Heart left ventricle (tissue), 13 donors: ENCODE data around the gene LTO1.

ENCODE experiments used
- POLR2A ChIP-seq, 2 donors: fragments of 450-650 bp; IDR thresholded peaks; one replicate each; pipeline ENCODE4 v1.6.1; 2017; ENCODE audit warnings: antibody characterized with exemption in 2 of 2, mild to moderate bottlenecking in 2 of 2, moderate library complexity in 2 of 2
- TF ChIP-seq, protein P1 (sequence below), 12 donors: fragments of 200-600 bp; sonication (generic) in 4 of 12; IDR thresholded peaks; one replicate each; pipeline versions ENCODE4 v1.5.0 to v1.8.0; 2018 to 2022; ENCODE audit warnings: antibody characterized with exemption in 12 of 12, mild to moderate bottlenecking in 5 of 12
- donor health status: ischemic (EF 13 %, LVEDD 7.1; RV severe dilation, severe dysfunction).
- donor health status: DM: no; HTN: yes; CAD: no.
- donor health status: DM: no; HTN: no; CAD: no.
- donor health status: ischemic (EF 25% LVEDD 6.9; RV normal size, moderate dysfunction).
- donor health status: ischemic (EF 25% LVEDD 5.7; RV mildly dilated, moderate dysfunction).
- donor health status: ischemic (EF 35%, LVEDD 5.7; RV mildly dilated, moderate dysfunction).
- donor health status: nonischemic (EF 11% LVEDD 7.7; RV severe dilation, severe dysfunction).
- donor health status: DM: yes; HTN: yes; CAD: no.
- donor health status: PGD.
- donor health status: ischemic (EF 29% LVEDD 5.4; RV normal size, mild dysfunction).
- donor health status: nonischemic (EF 23%, LVEDD 6.1; RV moderate dilation, normal function).

DNA sequence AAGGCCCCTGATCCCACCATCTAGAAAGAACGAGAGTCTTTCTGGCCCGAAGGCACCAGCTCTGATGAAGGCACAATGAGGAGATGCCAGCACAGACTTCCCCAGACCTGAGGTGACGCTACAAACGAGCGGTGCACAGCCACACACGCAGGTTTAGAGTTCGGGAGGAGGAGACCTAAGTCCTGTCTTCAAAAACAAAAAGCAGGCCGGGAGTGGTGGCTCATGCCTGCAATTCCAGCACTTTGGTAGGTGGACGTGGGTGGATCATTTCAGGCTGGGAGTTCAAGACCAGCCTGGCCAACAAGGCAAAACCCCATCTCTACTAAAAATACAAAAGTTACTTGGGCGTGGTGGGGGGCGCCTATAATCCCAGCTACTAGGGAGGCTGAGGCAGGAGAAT lies 9.5 kb downstream of the LTO1 start:
- TF ChIP-seq, protein P1, sequence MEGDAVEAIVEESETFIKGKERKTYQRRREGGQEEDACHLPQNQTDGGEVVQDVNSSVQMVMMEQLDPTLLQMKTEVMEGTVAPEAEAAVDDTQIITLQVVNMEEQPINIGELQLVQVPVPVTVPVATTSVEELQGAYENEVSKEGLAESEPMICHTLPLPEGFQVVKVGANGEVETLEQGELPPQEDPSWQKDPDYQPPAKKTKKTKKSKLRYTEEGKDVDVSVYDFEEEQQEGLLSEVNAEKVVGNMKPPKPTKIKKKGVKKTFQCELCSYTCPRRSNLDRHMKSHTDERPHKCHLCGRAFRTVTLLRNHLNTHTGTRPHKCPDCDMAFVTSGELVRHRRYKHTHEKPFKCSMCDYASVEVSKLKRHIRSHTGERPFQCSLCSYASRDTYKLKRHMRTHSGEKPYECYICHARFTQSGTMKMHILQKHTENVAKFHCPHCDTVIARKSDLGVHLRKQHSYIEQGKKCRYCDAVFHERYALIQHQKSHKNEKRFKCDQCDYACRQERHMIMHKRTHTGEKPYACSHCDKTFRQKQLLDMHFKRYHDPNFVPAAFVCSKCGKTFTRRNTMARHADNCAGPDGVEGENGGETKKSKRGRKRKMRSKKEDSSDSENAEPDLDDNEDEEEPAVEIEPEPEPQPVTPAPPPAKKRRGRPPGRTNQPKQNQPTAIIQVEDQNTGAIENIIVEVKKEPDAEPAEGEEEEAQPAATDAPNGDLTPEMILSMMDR (IDR thresholded peaks at IDR 0.05) = no peak
- no peak for TF ChIP-seq POLR2A (IDR thresholded peaks at IDR 0.05)
